Measurements from ENCODE around the gene WDR62.

The WDR62 gene

GRCh38 chr19:36112678-36113077, 58.0 kb downstream of the WDR62 start:
- no peak for TF ChIP-seq CTCF (IDR thresholded peaks at IDR 0.05)

GRCh38 chr19:36113425-36113824, 58.7 kb downstream of the WDR62 start:
- TF ChIP-seq CTCF (IDR thresholded peaks at IDR 0.05), result no peak

- TF ChIP-seq CTCF (IDR thresholded peaks at IDR 0.05), result peak; percentile 29; the same call in 1 of the 2 replicates
These were observed 59.4 kb downstream of the WDR62 start for GRCh38 chr19:36113894-36114720.

- no peak for TF ChIP-seq CTCF (IDR thresholded peaks at IDR 0.05)
These were observed 60.2 kb downstream of the WDR62 start, which contains the start of gene POLR2I for GRCh38 chr19:36114721-36115452. TSS of gene POLR2I (minus strand) at chr19:36114875. CDS start at chr19:36114856, 19 bp downstream.

- no peak for TF ChIP-seq CTCF (IDR thresholded peaks at IDR 0.05)
These were observed 61.0 kb downstream of the WDR62 start, which contains the start of gene TBCB for GRCh38 chr19:36115453-36116343. TSS of gene TBCB (plus strand) at chr19:36115468. CDS start at chr19:36115561, 93 bp downstream.

- no peak for TF ChIP-seq CTCF (IDR thresholded peaks at IDR 0.05)
These were observed 61.6 kb downstream of the WDR62 start for GRCh38 chr19:36116344-36116637.

Measured in LNCAP (cell line).